GM18520 (cell line): ENCODE results near the gene IGSF5.
"Not testable (repeated sequence)": the region's sequence is repeated elsewhere in the genome, so short reads cannot be mapped to it uniquely, and the experiment has no call there.

Experiments used
- ATAC-seq: cut with Tn5 transposase; IDR thresholded peaks from one replicate; pipeline ENCODE4 v1.9.1; 2021; ENCODE audit not compliant: unreplicated experiment

Gene IGSF5

DNA sequence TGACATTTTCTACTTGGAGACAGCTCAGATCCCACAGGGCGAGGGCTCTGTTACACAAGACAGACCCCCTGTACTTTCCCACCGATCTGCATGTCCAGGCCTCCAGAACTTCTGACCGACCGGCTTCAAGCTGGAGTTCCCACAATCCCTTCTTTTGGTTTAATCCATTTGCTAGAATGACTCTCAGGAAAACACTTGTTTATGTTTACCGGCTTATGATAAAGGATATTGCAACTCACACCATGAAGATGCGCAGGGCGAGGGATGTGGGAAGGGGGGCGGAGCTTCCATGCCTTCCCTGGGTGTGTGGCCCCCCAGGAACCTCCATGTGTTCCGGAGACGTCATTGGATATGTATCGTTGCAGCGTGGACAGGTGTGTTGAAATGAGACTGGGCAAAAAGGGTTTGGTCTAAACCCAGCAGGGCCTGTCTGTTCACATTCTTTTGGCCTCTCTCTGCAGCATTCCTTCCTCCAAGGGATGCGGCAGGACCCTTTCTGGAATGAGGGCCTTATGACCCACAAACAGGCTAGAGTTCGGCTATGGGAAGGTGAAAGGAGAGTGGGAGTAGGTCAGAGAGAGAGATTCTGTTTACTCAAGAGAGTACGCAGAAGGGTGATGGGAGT lies 7.5 kb upstream of the IGSF5 start:
- no peak for ATAC-seq

GRCh38 chr21:39738566-39738965 lies 6.4 kb upstream of the IGSF5 start:
- ATAC-seq, result no peak

GRCh38 chr21:39739531-39739930 lies 5.5 kb upstream of the IGSF5 start:
- ATAC-seq, result not testable (repeated sequence)

GRCh38 chr21:39742561-39742960 lies 2.4 kb upstream of the IGSF5 start:
- not testable (repeated sequence) for ATAC-seq

GRCh38 chr21:39745332-39745731 lies 349 bp downstream of the IGSF5 start:
- not testable (repeated sequence) for ATAC-seq

DNA sequence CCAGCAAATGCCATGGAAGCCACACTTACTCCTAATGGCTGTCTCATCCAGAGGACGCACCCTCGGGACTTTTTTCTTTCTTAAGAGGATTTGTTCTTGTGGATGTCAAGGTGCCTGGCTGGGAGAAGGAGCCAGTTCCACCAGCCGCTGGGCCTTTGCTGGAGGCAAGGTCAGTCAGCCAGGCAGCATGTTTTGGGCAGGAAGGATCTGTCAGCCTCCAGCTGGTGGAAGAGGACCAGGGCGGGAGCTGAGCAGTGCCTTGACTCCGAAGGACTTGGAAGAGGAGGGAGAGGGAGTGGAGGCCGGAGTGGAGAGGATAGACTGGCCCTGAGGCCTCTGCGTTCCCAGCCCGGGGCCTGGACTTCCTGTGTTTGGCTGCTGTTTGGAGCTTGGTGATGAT lies 5.7 kb downstream of the IGSF5 start:
- no peak for ATAC-seq

GRCh38 chr21:39754811-39755210 lies 9.8 kb downstream of the IGSF5 start:
- no peak for ATAC-seq

DNA sequence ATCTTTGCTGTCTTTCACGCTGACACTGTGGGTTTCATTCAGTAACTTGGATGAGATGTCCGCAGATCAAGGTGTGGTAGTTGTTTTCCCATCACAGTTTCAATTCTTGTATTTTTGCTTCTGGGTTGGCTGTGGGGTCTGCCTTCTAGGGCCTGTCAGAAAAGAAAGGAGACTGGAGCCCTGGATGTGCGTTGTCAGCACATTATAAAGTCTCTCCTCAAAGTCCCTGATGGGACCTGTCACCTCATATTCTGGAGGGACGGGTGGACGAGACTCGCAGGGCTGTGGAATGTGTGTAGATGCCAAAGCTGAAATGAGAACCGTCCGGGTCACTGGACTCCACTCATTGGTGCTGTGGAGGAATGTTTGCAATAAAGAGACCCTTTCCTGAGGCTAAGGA lies 11.3 kb downstream of the IGSF5 start:
- ATAC-seq, result no peak

DNA sequence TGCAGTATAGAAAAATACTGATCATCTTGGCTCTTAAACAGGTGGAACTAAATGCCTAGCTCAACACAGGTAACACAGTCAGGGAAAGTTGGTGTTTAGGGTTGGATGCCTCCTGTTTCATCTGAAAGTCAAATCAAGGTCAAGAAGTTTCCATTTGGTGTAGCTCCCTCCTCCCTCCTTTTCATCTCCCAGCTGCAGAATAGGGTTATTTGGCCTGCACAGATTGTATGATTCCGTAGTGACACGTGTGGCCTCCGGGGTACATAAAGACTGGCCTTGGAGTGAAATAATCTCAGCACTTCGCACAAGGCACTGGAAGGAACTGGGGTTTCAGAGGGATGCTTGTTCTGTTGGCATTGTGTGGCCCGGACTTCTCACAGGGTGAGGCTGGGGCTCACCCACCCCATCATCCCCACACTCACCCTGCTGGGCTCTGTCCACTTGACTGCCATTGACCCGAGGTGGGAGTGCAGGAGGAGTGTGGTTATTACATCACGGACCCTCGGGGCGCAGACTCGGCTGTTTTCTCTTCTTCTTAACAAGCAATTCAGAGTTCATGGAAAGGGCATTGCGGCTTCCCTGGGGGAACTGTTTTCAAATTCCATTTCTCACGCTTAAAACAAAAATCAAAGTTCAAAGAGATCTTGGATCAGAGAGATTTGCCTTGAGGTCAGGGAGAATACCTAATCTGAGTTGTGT lies 18.4 kb downstream of the IGSF5 start:
- ATAC-seq, result no peak

GRCh38 chr21:39774227-39774626 lies 29.2 kb downstream of the IGSF5 start:
- no peak for ATAC-seq

- no peak for ATAC-seq
Measured at GRCh38 chr21:39775816-39776215, 30.8 kb downstream of the IGSF5 start.

GRCh38 chr21:39776589-39776988 lies 31.6 kb downstream of the IGSF5 start:
- ATAC-seq, result no peak

DNA sequence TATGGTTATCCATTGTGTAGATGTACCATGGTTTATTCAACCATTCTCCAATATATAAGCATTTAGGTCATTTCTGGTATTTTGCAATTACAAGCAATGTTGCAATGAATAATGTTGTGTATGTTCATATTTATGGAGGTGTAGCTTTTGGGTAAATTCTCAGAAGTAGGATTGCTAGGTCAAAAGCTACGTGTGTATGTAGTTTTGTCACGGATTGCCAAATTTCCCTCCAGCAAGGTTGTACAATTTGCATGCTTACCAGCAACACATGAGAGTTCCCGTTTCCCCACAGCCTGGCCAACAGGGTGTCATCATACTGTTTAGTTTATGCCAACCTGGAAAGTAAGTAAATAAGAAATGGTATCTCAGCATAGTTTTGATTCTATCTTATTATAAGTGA lies 36.3 kb downstream of the IGSF5 start:
- ATAC-seq, result no peak

DNA sequence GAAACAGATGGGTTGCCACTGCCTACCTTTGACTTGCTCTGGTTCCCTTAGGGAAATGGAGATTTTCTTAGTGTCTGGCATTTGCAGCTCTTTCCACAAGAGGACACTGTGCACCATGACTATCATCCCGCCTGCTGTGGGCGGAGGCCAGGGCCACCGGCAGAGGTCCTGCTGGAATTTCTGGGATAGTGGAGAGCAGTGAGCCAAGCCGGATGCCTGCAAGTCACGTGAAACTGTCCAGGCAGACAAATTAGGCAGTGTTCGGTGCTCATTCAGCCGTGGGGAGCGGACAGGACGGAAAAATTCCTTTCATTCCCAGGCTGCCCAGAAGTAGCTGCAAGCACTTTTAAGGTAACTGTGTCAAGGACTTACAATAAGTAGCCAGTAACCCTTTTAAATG lies 43.4 kb downstream of the IGSF5 start:
- ATAC-seq, result no peak

GRCh38 chr21:39796466-39796865 lies 51.5 kb downstream of the IGSF5 start:
- no peak for ATAC-seq

DNA sequence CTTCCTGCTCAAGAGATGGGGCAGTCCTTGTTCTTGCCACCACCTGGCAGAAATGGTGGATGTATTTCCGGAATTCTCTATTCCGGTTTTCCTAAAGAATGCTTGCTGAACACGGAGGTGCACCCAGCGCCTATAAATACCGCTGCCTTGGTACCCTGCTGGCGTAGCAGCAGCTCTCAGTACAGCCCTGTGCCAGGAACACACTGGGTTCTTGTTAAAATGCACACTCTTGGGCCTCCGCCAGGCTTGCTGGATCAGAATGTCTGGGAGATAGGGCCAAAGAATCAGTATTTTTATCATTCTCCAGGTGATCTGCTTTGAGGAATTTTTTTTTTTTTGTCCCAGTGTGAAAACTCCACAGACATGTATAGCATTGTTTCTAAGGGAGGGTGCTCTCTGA lies 54.2 kb downstream of the IGSF5 start:
- ATAC-seq, result no peak

DNA sequence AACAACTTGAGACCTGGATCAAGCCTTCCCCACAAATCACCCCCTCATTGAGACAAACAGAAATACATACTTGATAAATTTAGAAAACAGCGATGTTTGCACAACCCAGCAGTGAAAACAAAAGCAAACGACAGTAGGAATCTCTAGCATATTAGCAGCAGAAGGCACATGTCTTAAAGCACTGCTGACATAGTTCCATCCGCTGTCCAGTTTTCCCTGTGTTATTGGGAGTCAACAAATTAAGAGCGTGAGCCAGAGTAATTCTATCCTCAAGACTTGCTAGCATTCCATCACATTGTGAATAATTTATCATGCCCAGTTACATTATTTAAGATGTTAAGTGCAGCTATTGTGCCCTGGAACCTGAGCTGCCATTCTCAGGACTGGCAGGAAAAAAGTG lies 55.3 kb downstream of the IGSF5 start:
- ATAC-seq, result no peak

DNA sequence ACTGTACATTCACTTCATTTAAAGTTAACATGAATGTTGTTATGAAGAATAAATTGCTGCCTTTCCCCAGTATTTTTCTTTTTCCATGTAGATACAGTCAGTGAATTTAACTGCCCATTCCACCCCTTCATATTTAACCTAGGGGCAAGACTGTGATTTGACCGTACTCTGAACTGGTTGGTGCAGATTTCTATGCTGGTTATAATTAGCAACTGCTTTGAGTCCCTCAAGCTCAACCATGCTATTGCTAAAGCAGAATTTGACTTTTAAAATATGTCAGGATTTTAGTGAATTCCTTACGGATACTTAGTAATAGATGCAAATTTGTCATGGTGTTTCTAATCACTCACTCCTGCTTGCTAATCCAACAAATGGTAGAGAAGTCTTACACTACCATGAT lies 57.2 kb downstream of the IGSF5 start:
- no peak for ATAC-seq

DNA sequence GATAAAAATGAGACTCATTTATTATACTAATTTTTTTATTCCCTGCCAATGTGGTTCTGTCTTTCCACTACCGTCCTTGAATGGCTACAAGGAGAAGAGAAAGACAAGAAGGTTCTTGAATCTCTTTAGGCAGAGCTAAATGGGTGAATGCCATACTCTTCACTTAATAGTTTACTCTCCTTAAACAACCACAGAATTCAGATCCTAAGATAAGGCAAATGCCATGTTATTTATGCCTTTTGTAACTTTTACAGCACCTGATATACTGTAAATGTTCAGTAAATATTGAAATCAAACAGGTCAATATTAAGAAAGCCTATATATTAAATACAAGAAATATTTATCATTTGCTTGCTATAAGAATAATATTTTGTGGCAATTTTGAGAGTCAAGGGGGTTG lies 58.4 kb downstream of the IGSF5 start:
- ATAC-seq, result no peak

DNA sequence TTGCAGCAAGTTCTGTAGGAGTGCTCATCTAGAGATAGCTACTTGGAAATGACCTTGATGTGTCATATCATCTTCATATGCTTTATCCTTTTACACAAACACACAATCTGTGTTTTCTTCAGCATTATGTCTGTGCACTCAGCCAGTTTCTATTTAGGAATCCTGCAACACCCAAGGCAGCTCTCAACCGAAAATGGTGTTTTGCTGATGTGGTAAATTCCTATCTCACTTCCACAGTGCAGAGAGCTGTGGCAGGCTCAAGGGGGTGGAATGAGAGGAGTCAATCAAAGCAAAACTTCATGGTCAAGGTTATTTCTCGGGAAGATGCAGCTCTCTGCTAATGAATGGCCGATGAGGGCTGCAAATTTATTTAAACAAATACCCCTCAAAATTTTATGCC lies 59.3 kb downstream of the IGSF5 start:
- no peak for ATAC-seq

DNA sequence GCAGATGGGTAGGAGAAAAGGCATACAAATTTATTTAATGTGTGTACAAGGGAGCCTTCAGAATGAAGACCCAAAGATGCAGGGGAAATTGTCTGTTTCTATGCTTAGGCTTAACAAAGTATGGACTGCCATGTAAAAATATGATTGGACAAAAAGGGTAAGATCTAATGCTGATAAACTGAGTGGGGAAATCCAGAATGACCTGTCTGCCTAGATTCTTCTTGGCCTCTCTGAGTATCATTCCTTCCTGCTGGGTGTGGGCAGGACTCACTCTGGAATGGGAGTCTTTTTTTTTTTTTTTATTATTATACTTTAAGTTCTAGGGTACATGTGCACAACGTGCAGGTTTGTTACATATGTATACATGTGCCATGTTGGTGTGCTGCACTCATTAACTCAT lies 61.0 kb downstream of the IGSF5 start:
- no peak for ATAC-seq

- ATAC-seq, result no peak
Measured at GRCh38 chr21:39807738-39808137, 62.8 kb downstream of the IGSF5 start.

GRCh38 chr21:39809936-39810335 lies 65.0 kb downstream of the IGSF5 start:
- ATAC-seq, result no peak
